ENCODE data around the gene SNUPN. TPM values are rescaled to one million over a fixed set of nuclear protein-coding genes. Genes with fewer than 3 reads are reported as not detected.

The SNUPN gene
- total RNA-seq, 1 donor, result 43.3 TPM

- no peak for DNase-seq (ENCODE audit: low read depth)
- no peak for TF ChIP-seq CTCF (IDR thresholded peaks at IDR 0.05; ENCODE audit: insufficient read depth, low read length)
- H3K4me3 ChIP-seq (ENCODE audit: low read depth, low read length), result no peak overlapping the region
Observed at GRCh38 chr15:75659928-75660645, 34.6 kb upstream of the SNUPN start.

- DNase-seq (ENCODE audit: low read depth), result no peak
- H3K4me3 ChIP-seq (ENCODE audit: low read depth, low read length), result no peak overlapping the region
- no peak for TF ChIP-seq CTCF (IDR thresholded peaks at IDR 0.05; ENCODE audit: insufficient read depth, low read length)
Observed at GRCh38 chr15:75659141-75659771, 33.7 kb upstream of the SNUPN start.

- H3K4me3 ChIP-seq (ENCODE audit: low read depth, low read length), result no peak overlapping the region
- no peak for TF ChIP-seq CTCF (IDR thresholded peaks at IDR 0.05; ENCODE audit: insufficient read depth, low read length)
- DNase-seq (ENCODE audit: low read depth), result no peak
Observed at GRCh38 chr15:75656813-75657212, 31.3 kb upstream of the SNUPN start.

GRCh38 chr15:75656331-75656730, 30.8 kb upstream of the SNUPN start:
- no peak for TF ChIP-seq CTCF (IDR thresholded peaks at IDR 0.05; ENCODE audit: insufficient read depth, low read length)
- no peak for DNase-seq (ENCODE audit: low read depth)
- H3K4me3 ChIP-seq (ENCODE audit: low read depth, low read length), result no peak overlapping the region

GRCh38 chr15:75655931-75656330, 30.4 kb upstream of the SNUPN start:
- DNase-seq (ENCODE audit: low read depth), result no peak
- TF ChIP-seq CTCF (IDR thresholded peaks at IDR 0.05; ENCODE audit: insufficient read depth, low read length), result no peak
- H3K4me3 ChIP-seq (ENCODE audit: low read depth, low read length), result no peak overlapping the region

- no peak for DNase-seq (ENCODE audit: low read depth)
- TF ChIP-seq CTCF (IDR thresholded peaks at IDR 0.05; ENCODE audit: insufficient read depth, low read length), result no peak
Observed at GRCh38 chr15:75654201-75654907, 28.8 kb upstream of the SNUPN start.

More at GRCh38 chr15:75654201-75654907, 28.8 kb upstream of the SNUPN start:
- no peak overlapping the region for H3K4me3 ChIP-seq (ENCODE audit: low read depth, low read length)
